CD14-positive monocyte (primary cell): ENCODE results near the gene GRID1. TPM values are rescaled to one million over a fixed set of nuclear protein-coding genes. Genes with fewer than 3 reads are reported as not detected.

ENCODE experiments used
- DNase-seq, 3 donors: peaks; one replicate each; pipeline ENCODE4 v3.0.0-alpha.2; 2011 to 2022
- H2AFZ ChIP-seq: 2 replicates; pipeline ENCODE4 v1.6.0; 2012; ENCODE audit warnings: mild to moderate bottlenecking, low read depth, low read length, inconsistent platforms; ENCODE audit not compliant: insufficient read depth, poor library complexity, severe bottlenecking
- H3K27ac ChIP-seq, 2 donors: 1 replicate in 1 of 2; 2 replicates in 1 of 2; pipeline ENCODE4 v1.5.1; 2012 to 2013; ENCODE audit warnings: low read length in 2 of 2, control low read depth in 1 of 2, inconsistent platforms in 1 of 2, low read depth in 1 of 2, mild to moderate bottlenecking in 1 of 2
- H3K27me3 ChIP-seq, 2 donors: one replicate each; pipeline versions ENCODE4 v1.6.0 to v1.6.1; 2011 to 2013; ENCODE audit warnings: low read length in 2 of 2; ENCODE audit not compliant: control insufficient read depth in 2 of 2, insufficient read depth in 2 of 2
- H3K36me3 ChIP-seq, 2 donors: replicated peaks in 1 of 2; 1 replicate in 1 of 2; 2 replicates in 1 of 2; pipeline versions ENCODE4 v1.5.1 to v1.6.1; 2012 to 2013; ENCODE audit warnings: low read length in 2 of 2, control low read depth in 1 of 2, inconsistent platforms in 1 of 2, mild to moderate bottlenecking in 1 of 2; ENCODE audit not compliant: insufficient read depth in 2 of 2, control insufficient read depth in 1 of 2
- H3K4me1 ChIP-seq, 2 donors: 1 replicate in 1 of 2; 2 replicates in 1 of 2; pipeline versions ENCODE4 v1.5.1 to v1.6.1; 2012 to 2013; ENCODE audit warnings: low read length in 2 of 2, control low read depth in 1 of 2, inconsistent platforms in 1 of 2, mild to moderate bottlenecking in 1 of 2, moderate library complexity in 1 of 2; ENCODE audit not compliant: insufficient read depth in 2 of 2, control insufficient read depth in 1 of 2
- H3K4me2 ChIP-seq: replicated peaks from 2 replicates; pipeline ENCODE3; 2012; ENCODE audit warnings: low read length, moderate library complexity, mild to moderate bottlenecking; ENCODE audit not compliant: poor library complexity, severe bottlenecking; ENCODE audit errors: extremely low read depth
- H3K4me3 ChIP-seq, 3 experiments: fragments of 200-600 bp in 1 of 3; sonication (generic) in 1 of 3; replicated peaks in 1 of 3; 1 replicate in 2 of 3; 2 replicates in 1 of 3; pipeline ENCODE4 v1.5.1; 2011 to 2013; ENCODE audit warnings: low read length in 3 of 3, mild to moderate bottlenecking in 3 of 3, control low read depth in 2 of 3, low read depth in 2 of 3, inconsistent platforms in 1 of 3, moderate library complexity in 1 of 3
- H3K79me2 ChIP-seq: 2 replicates; pipeline ENCODE4 v1.6.0; 2012; ENCODE audit warnings: mild to moderate bottlenecking, control low read depth, inconsistent platforms, low read length, moderate library complexity; ENCODE audit not compliant: insufficient read depth
- H3K9ac ChIP-seq: 2 replicates; pipeline ENCODE4 v1.6.0; 2017; ENCODE audit warnings: low read length, mild to moderate bottlenecking; ENCODE audit not compliant: insufficient read depth, poor library complexity, severe bottlenecking
- H3K9me3 ChIP-seq, 2 donors: replicated peaks in 1 of 2; 1 replicate in 1 of 2; 2 replicates in 1 of 2; pipeline versions ENCODE4 v1.5.1 to v1.6.1; 2012 to 2013; ENCODE audit warnings: low read length in 2 of 2, control low read depth in 1 of 2; ENCODE audit not compliant: control insufficient read depth in 1 of 2, insufficient read depth in 1 of 2
- H4K20me1 ChIP-seq: 2 replicates; pipeline ENCODE4 v1.6.0; 2012; ENCODE audit warnings: mild to moderate bottlenecking, low read length, control low read depth, moderate library complexity; ENCODE audit not compliant: insufficient read depth
- H3K27ac Mint-ChIP-seq, 7 donors: one replicate each; pipeline ENCODE4 v1.8.0; 2020; ENCODE audit warnings: mild to moderate bottlenecking in 7 of 7, mixed read lengths in 7 of 7, moderate library complexity in 6 of 7, inconsistent platforms in 2 of 7
- H3K27me3 Mint-ChIP-seq, 3 donors: one replicate each; pipeline ENCODE4 v1.8.0; 2021 to 2022; ENCODE audit warnings: low read depth in 3 of 3, mild to moderate bottlenecking in 3 of 3, mixed read lengths in 3 of 3, moderate library complexity in 3 of 3, inconsistent platforms in 1 of 3
- H3K36me3 Mint-ChIP-seq, 2 donors: one replicate each; pipeline ENCODE4 v1.8.0; 2020; ENCODE audit warnings: mixed read lengths in 2 of 2, inconsistent platforms in 1 of 2, mild to moderate bottlenecking in 1 of 2
- H3K4me1 Mint-ChIP-seq: one replicate; pipeline ENCODE4 v1.8.0; 2020; ENCODE audit warnings: mild to moderate bottlenecking, mixed read lengths
- H3K4me3 Mint-ChIP-seq, 2 donors: one replicate each; pipeline ENCODE4 v1.8.0; 2020; ENCODE audit warnings: mild to moderate bottlenecking in 2 of 2, mixed read lengths in 2 of 2, moderate library complexity in 1 of 2
- H3K9me3 Mint-ChIP-seq, 7 donors: one replicate each; pipeline ENCODE4 v1.8.0; 2020 to 2022; ENCODE audit warnings: mixed read lengths in 7 of 7, mild to moderate bottlenecking in 6 of 7, moderate library complexity in 6 of 7, inconsistent platforms in 2 of 7
- CTCF ChIP-seq: fragments of 200-600 bp; IDR thresholded peaks from one replicate; pipeline ENCODE4 v1.8.0; 2022; ENCODE audit warnings: antibody characterized with exemption, mild to moderate bottlenecking
- WGBS: methylation state at CpG from one replicate; pipeline ENCODE4 v1.1.5; 2013; ENCODE audit warnings: missing lambda C conversion rate; ENCODE audit not compliant: insufficient coverage; 5-methylcytosine and 5-hydroxymethylcytosine counted together
- intact Hi-C, 2 donors: fragments of 100-400 bp; cut with micrococcal nuclease; formaldehyde crosslinking; loops; one replicate each; pipeline versions ENCODE4 v1.15.0 to v1.15.1; 2023
- polyA plus RNA-seq, 3 donors: library from polyadenylated mRNA; depleted of rRNA in 1 of 3; unstranded in 2 of 3; stranded (reverse) in 1 of 3; fragments of 300-500 nt in 2 of 3; fragments of >200 nt in 1 of 3; fragmentation: Illumina TruSeq in 2 of 3; gene quantifications; 1 replicate in 2 of 3; 2 replicates in 1 of 3; pipeline ENCODE4 v1.2.3, GENCODE V29; 2012 to 2021

Gene GRID1
- polyA plus RNA-seq, 3 donors: not detected

GRCh38 chr10:86041116-86041515, 325.5 kb downstream of the GRID1 start:
- H3K9me3 ChIP-seq: no peaks in the 10 kb centered on the region
- H3K27me3 ChIP-seq: no peaks in the 10 kb centered on the region
- Mint-ChIP-seq H3K27ac (no peak overlapping the region), H3K9me3 (peaks cover 0 to 2% (median 0%) of the 10 kb centered on the region in 7 donors), H3K4me3 (no peak overlapping the region), H3K36me3 (no peaks in the 10 kb centered on the region), H3K4me1 (no peaks in the 10 kb centered on the region), H3K27me3 (peaks cover 2 to 7% (median 2%) of the 10 kb centered on the region in 3 donors)
- no peak for TF ChIP-seq CTCF
- no peak overlapping the region for H2AFZ ChIP-seq
- H3K27ac ChIP-seq: no peak overlapping the region
- no peaks in the 10 kb centered on the region for H3K79me2 ChIP-seq
- no peaks in the 10 kb centered on the region for H3K36me3 ChIP-seq
- no peak overlapping the region for H3K4me2 ChIP-seq
- H4K20me1 ChIP-seq: no peaks in the 10 kb centered on the region
- no peak overlapping the region for H3K9ac ChIP-seq
- no peak overlapping the region for H3K4me3 ChIP-seq
- no peaks in the 10 kb centered on the region for H3K4me1 ChIP-seq
- WGBS: 78% methylated on average over 2 of the region's 3 CpGs
- DNase-seq: no peak
- intact Hi-C loops: no loop called here

GRCh38 chr10:86038371-86038770, 328.2 kb downstream of the GRID1 start:
- no peaks in the 10 kb centered on the region for H3K27me3 ChIP-seq
- Mint-ChIP-seq H3K27ac (no peak overlapping the region), H3K9me3 (peaks cover 0 to 2% (median 0%) of the 10 kb centered on the region in 7 donors), H3K4me3 (no peak overlapping the region), H3K27me3 (peaks cover 0 to 5% (median 0%) of the 10 kb centered on the region in 3 donors), H3K4me1 (no peaks in the 10 kb centered on the region), H3K36me3 (no peaks in the 10 kb centered on the region)
- no peak overlapping the region for H3K27ac ChIP-seq
- no peaks in the 10 kb centered on the region for H3K9me3 ChIP-seq
- no peaks in the 10 kb centered on the region for H3K36me3 ChIP-seq
- no peak overlapping the region for H3K4me3 ChIP-seq
- no peak for TF ChIP-seq CTCF
- DNase-seq: no peak
- H3K4me1 ChIP-seq: no peaks in the 10 kb centered on the region
- no peak overlapping the region for H3K4me2 ChIP-seq
- no peak overlapping the region for H2AFZ ChIP-seq
- no CpG with 5 or more reads among the region's 1 CpG for WGBS
- no peaks in the 10 kb centered on the region for H4K20me1 ChIP-seq
- no peaks in the 10 kb centered on the region for H3K79me2 ChIP-seq
- intact Hi-C loops: no loop called here
- no peak overlapping the region for H3K9ac ChIP-seq
